Body of pancreas (tissue), 4 donors: ENCODE data around the gene BMPR1B. TPM values are rescaled to one million over a fixed set of nuclear protein-coding genes. Genes with fewer than 3 reads are reported as not detected.

ENCODE experiments used
- ATAC-seq: fragments of 150-250 bp; one replicate; pipeline ENCODE4 v1.9.1; 2016
- DNase-seq, 4 donors: peaks; one replicate each; pipeline ENCODE4 v3.0.0-alpha.2; 2019
- H3K27ac ChIP-seq, 4 donors: fragments of 200-600 bp; sonication (generic); 1 replicate in 3 of 4; 2 replicates in 1 of 4; pipeline versions ENCODE4 v1.5.1 to v1.6.1; 2016 to 2019; ENCODE audit warnings: mild to moderate bottlenecking in 1 of 4, mixed read lengths in 1 of 4, moderate library complexity in 1 of 4
- H3K27me3 ChIP-seq, 2 donors: fragments of 200-600 bp; sonication (generic); one replicate each; pipeline ENCODE4 v1.6.0; 2016; ENCODE audit warnings: mild to moderate bottlenecking in 1 of 2
- H3K36me3 ChIP-seq, 2 donors: fragments of 200-600 bp; sonication (generic); replicated peaks in 1 of 2; 2 replicates each; pipeline ENCODE4 v1.5.1; 2016; ENCODE audit warnings: low read depth in 2 of 2; ENCODE audit not compliant: insufficient read depth in 1 of 2
- H3K4me1 ChIP-seq: fragments of 200-600 bp; sonication (generic); one replicate; pipeline ENCODE4 v1.6.0; 2016
- H3K4me3 ChIP-seq, 2 donors: fragments of 200-600 bp; sonication (generic); 1 replicate in 1 of 2; 2 replicates in 1 of 2; pipeline ENCODE4 v1.5.1; 2016 to 2019
- H3K9me3 ChIP-seq, 3 donors: fragments of 200-600 bp; sonication (generic); 1 replicate in 2 of 3; 2 replicates in 1 of 3; pipeline ENCODE4 v1.5.1; 2016
- POLR2A ChIP-seq, 3 donors: fragments of 450-650 bp; IDR thresholded peaks; one replicate each; pipeline ENCODE4 v1.6.1; 2016; ENCODE audit warnings: antibody characterized with exemption in 3 of 3, mild to moderate bottlenecking in 2 of 3
- WGBS, 2 donors: methylation state at CpG; one replicate each; pipeline ENCODE4 v1.1.5; 2017; 5-methylcytosine and 5-hydroxymethylcytosine counted together
- intact Hi-C: fragments of 100-400 bp; cut with DNase I; formaldehyde crosslinking; loops from one replicate; pipeline ENCODE4 v1.15.1; 2023
- total RNA-seq, 2 donors: library from RNA; depleted of rRNA; stranded (reverse); fragments of >200 nt; gene quantifications; one replicate each; pipeline ENCODE4 v1.1.0, GENCODE V29; 2016
- TF ChIP-seq, protein P1 (sequence below), 7 experiments: fragments of 450-650 bp in 4 of 7; fragments of 200-600 bp in 3 of 7; sonication (generic) in 3 of 7; IDR thresholded peaks; one replicate each; pipeline ENCODE4 v1.5.1; 2016 to 2019; ENCODE audit warnings: antibody characterized with exemption in 7 of 7

The BMPR1B gene
- total RNA-seq, 2 donors from 2014 or later, result 0.99 to 1.3 TPM

- no peaks in the 10 kb centered on the region for H3K27me3 ChIP-seq
- intact Hi-C loops, result no loop called here
- no peak for ATAC-seq
- no peaks in the 10 kb centered on the region for H3K36me3 ChIP-seq
- no peak overlapping the region for H3K4me3 ChIP-seq
- H3K9me3 ChIP-seq, result no peaks in the 10 kb centered on the region
- H3K27ac ChIP-seq, result no peak overlapping the region
- TF ChIP-seq, protein P1, sequence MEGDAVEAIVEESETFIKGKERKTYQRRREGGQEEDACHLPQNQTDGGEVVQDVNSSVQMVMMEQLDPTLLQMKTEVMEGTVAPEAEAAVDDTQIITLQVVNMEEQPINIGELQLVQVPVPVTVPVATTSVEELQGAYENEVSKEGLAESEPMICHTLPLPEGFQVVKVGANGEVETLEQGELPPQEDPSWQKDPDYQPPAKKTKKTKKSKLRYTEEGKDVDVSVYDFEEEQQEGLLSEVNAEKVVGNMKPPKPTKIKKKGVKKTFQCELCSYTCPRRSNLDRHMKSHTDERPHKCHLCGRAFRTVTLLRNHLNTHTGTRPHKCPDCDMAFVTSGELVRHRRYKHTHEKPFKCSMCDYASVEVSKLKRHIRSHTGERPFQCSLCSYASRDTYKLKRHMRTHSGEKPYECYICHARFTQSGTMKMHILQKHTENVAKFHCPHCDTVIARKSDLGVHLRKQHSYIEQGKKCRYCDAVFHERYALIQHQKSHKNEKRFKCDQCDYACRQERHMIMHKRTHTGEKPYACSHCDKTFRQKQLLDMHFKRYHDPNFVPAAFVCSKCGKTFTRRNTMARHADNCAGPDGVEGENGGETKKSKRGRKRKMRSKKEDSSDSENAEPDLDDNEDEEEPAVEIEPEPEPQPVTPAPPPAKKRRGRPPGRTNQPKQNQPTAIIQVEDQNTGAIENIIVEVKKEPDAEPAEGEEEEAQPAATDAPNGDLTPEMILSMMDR (IDR thresholded peaks at IDR 0.05), result no peak
- TF ChIP-seq POLR2A (IDR thresholded peaks at IDR 0.05), result no peak
- WGBS, 2 donors, result 84 to 85% methylated on average over 2 of the region's 2 CpGs
- no peaks in the 10 kb centered on the region for H3K4me1 ChIP-seq
- DNase-seq, result no peak
Observed at GRCh38 chr4:94939791-94940519, 182.2 kb downstream of the BMPR1B start.

DNA sequence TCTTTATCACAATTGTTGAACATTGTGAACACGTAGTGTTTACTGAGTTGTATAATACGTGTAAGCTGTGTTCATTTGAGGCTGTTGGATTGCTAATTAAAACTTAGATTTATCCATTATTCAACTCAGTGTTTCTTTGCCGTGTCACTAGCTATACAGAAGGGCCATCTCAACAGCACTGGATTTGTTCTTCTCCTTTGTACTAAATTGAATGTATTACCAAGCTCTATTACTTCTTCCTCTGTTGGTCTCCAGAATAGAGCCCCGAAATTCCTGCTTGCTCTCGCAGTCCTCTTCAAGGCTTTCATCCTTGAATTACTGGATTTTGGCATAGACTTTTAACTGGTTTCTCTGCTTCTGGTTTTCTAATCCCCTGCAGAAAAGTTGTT is 182.8 kb downstream of the BMPR1B start:
- DNase-seq (no peak), ATAC-seq (no peak)
- Histone ChIP-seq H3K27ac (no peak overlapping the region), H3K27me3 (no peaks in the 10 kb centered on the region), H3K4me1 (no peaks in the 10 kb centered on the region), H3K36me3 (no peaks in the 10 kb centered on the region), H3K4me3 (no peak overlapping the region), H3K9me3 (no peaks in the 10 kb centered on the region)
- intact Hi-C loops, result no loop called here
- TF ChIP-seq POLR2A (IDR thresholded peaks at IDR 0.05), result no peak
- TF ChIP-seq, protein P1 (IDR thresholded peaks at IDR 0.05), result no peak
- 85 to 92% methylated on average over 5 of the region's 5 CpGs for WGBS, 2 donors

- TF ChIP-seq, protein P1 (IDR thresholded peaks at IDR 0.05), result no peak
- TF ChIP-seq POLR2A (IDR thresholded peaks at IDR 0.05), result no peak
- Histone ChIP-seq H3K27ac (no peak overlapping the region), H3K36me3 (no peaks in the 10 kb centered on the region), H3K9me3 (no peaks in the 10 kb centered on the region), H3K4me3 (no peak overlapping the region), H3K4me1 (no peaks in the 10 kb centered on the region), H3K27me3 (no peaks in the 10 kb centered on the region)
- DNase-seq, result no peak
- ATAC-seq, result no peak
- WGBS, 2 donors, result 58 to 63% methylated on average over 3 of the region's 3 CpGs
- intact Hi-C loops, result no loop called here
Observed at GRCh38 chr4:94941706-94942105, 184.0 kb downstream of the BMPR1B start.

GRCh38 chr4:94944726-94945125 is 187.0 kb downstream of the BMPR1B start:
- no peak for ATAC-seq
- DNase-seq, result no peak
- no peaks in the 10 kb centered on the region for H3K4me1 ChIP-seq
- no peaks in the 10 kb centered on the region for H3K36me3 ChIP-seq
- TF ChIP-seq POLR2A (IDR thresholded peaks at IDR 0.05), result no peak
- TF ChIP-seq, protein P1 (IDR thresholded peaks at IDR 0.05), result no peak
- no peaks in the 10 kb centered on the region for H3K27me3 ChIP-seq
- H3K9me3 ChIP-seq, result no peaks in the 10 kb centered on the region
- intact Hi-C loops, result no loop called here
- no peak overlapping the region for H3K4me3 ChIP-seq
- 70 to 73% methylated on average over 2 of the region's 2 CpGs for WGBS, 2 donors
- H3K27ac ChIP-seq, result no peak overlapping the region

- 52 to 61% methylated on average over 4 of the region's 4 CpGs for WGBS, 2 donors
- Histone ChIP-seq H3K27ac (no peak overlapping the region), H3K4me3 (no peak overlapping the region), H3K4me1 (no peaks in the 10 kb centered on the region), H3K36me3 (no peaks in the 10 kb centered on the region), H3K27me3 (no peaks in the 10 kb centered on the region), H3K9me3 (no peaks in the 10 kb centered on the region)
- DNase-seq (no peak), ATAC-seq (no peak)
- intact Hi-C loops, result no loop called here
- TF ChIP-seq, protein P1 (IDR thresholded peaks at IDR 0.05), result no peak
- TF ChIP-seq POLR2A (IDR thresholded peaks at IDR 0.05), result no peak
Observed at GRCh38 chr4:94947681-94948108, 189.9 kb downstream of the BMPR1B start.
